IPS-NIHi7 (cell line): Measurements from ENCODE around the gene SMC6.
A peak's percentile ranks its signal among the peaks of the same experiment; 100 is the strongest.

Experiments
- DNase-seq: peaks from one replicate; pipeline ENCODE4 v3.0.0; 2012; ENCODE audit warnings: mixed read lengths; ENCODE audit errors: extremely low spot score

Gene SMC6

DNA sequence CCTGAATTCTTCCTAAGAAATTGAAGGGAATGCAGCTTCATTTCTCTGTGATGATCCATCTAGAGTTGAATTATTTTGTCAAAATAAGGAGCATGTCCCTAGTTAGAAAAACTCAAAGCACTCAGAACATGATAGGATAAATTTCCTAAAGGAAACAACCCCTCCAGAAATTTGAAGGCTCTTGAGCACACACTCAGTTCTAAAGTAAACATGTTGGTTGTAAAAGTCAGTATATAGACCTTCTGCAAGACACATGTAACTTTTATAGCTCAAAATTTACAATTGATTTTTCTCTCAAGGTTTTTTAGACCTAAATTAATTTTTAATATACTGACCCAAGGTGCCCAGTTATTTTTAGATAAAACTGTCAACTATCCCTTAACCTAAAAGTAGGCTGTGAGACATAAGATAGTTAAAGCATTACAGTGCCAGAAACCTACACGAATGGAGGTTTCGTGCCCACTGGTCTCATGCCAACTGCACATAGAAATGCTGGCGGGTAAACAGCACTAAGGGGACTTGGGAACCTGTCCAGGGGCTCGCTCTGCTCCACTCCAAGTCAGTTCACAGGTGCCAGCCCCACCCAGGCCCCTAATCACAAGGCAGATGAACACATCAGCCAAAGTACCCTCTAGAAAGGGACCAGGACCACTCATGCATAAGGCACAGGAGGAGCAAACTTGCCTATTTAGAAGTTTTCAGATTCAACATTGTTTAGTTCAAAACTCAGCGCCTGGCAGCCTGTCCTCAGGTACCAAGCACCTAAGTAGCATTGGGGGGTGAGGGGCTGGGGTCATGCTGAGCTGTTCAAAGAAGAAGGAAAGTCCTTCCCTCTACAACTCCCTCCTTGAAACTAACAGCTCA, 106.5 kb downstream of the SMC6 start:
- no peak for DNase-seq

DNA sequence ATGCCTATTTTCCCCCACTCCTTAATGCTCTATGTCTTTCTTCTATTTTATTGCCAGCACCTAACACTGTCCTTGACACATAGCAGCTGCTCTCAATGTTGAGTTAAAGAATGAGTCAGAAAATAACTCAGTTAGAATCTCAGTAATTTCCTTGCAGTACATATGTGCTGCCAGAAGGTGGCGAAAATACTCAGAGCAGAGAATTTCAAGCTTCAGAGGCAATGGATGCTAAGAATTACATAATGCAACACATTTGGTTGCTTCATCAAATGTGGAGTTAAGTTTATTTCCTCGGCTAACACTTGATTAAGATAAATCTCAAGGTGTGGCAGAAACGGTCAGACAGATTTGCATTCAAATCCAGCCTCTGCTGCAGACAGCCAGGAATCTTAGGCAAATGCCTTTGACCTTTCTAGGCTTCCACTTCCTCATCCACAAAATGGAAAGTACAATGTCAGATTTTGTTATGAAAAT, 107.5 kb downstream of the SMC6 start:
- DNase-seq: peak; percentile 57

DNA sequence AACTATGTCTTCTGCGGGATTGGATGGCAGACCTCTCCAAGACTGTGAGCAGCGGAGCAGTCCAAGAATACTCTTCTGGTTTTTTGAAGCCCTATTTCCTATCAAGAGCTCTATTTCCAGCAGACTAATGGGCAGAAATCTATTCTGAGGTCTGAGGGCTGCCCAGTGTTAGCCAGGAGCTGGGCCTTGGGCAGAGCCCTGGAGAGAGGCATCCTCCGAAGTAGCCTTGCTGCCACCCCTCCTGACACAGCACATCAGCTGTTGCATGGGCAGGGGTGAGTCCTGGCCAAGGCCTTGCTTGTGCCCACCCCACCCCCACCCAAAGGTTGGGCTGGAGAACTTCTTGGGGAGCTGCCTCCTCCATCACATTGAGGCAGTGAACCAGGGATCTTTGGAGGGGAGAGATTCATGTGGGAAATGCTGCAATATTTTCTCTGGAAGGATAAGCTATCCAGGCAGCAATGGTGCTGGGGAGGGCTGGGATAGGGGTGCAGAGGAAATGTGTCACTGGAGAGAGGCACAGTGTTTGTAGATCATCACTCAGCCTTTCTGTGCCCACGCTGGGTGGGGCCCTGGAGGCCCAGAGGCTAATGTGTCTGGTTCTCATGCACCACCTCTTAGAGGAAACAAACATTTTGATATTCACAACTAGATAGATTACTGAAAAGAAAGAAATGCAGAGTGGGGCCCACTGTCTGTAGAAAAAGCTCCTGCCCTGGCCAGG, 108.5 kb downstream of the SMC6 start:
- no peak for DNase-seq

DNA sequence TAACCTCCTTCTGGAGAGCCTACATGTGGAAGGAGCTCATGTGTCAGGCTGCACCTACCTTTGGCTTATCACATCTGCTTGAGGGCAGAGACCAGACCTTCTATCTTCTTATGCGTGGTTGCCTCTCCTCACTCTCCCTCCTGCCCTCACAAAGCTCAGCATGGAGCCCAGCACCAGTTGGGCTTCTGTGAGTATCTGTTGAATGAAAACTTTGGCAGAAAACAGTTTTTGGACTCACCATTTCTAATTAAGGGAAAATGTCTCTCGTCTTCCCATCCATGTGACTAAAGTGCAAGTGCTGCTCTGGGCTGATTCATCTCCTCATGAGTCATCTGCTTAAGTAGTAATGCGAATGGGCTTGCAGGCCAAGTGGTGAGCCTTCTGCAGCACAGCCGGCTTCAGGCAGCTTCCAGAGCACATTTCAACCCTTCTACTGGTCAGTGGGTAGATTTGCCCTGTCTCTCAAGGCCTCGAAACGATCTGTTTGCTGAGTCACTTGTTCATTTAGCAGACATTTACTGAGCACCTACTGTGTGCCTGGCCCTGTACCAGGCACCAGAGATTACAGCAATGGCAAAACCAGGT, 110.5 kb downstream of the SMC6 start:
- peak; percentile 59 for DNase-seq

DNA sequence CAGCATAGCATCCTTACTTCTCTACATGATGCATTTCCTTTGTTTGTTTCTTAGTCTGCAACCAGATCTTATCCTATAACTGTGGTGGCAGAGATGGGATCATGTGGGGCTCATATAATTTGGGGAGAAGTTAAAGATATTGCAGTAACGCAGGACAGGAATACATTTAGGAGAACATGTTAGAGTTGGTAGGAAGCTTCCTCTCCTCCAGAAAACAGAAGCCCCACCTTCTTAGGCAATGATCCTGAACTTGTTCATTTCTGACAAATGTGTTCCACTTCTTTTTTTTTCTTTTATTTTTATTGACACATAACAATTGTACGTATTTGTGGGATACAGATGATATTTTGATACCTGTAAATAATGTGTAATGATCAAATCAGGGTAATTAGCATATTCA, 113.2 kb downstream of the SMC6 start:
- DNase-seq: no peak

GRCh38 chr2:17638196-17638743, 115.3 kb downstream of the SMC6 start:
- no peak for DNase-seq

DNA sequence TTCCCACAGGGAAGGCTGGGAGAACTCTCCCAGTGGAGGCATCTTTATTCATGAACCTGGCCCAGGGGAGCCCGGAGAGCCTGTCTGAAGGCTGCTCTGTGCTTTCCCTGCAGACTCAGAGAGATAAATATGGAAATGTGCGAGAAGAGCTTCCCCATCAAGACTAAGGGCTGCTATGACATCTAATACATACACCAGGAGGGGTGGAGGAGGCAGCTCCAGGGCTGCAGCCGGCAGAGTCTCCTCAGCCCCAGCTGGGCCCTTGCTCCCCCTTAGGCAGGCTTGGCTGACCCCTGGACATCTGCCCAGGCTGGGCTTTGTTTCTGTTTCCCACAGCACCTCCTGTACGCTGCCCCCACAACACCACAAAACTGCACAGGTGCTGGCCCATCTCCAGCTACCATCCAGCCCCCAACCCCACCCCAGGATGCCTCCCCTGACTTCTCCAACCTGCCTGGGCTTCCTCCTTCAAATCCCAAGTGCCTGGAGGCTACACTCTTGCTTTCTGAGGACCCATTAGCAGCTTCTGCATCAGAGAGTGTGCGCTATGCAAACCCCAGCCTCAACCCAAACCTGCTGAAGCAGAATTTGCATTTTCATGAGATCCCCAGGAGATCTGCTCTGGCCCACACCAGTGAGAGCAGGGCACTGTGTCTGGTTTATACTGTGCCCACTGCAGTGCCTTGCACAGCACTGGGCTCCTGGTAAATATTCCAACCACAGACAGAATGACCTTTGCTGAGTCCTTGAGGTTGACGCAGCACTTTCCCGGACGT, 116.3 kb downstream of the SMC6 start:
- peak; percentile 30 for DNase-seq

GRCh38 chr2:17636257-17636656, 117.4 kb downstream of the SMC6 start:
- DNase-seq: no peak

GRCh38 chr2:17634997-17635396, 118.6 kb downstream of the SMC6 start:
- DNase-seq: no peak

DNA sequence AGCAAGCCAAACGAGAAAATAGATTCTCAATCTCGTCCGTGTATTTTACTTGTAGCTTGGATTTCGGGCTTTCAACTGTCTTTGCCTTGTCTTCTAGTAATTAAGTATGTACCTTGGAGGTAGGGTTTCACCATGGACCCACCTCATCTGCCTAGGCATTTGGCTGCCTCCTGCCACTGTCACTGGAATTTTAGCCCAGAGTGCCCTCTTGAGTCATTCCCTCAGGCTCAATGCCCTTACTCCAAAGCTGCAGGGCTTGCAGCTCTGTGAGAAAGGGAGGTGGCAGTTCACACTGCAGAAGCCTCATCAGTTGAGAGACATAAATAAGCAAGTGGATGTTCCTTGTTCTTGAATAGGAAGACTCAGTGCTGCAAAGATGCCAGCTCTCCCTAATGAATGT, 123.5 kb downstream of the SMC6 start:
- no peak for DNase-seq

DNA sequence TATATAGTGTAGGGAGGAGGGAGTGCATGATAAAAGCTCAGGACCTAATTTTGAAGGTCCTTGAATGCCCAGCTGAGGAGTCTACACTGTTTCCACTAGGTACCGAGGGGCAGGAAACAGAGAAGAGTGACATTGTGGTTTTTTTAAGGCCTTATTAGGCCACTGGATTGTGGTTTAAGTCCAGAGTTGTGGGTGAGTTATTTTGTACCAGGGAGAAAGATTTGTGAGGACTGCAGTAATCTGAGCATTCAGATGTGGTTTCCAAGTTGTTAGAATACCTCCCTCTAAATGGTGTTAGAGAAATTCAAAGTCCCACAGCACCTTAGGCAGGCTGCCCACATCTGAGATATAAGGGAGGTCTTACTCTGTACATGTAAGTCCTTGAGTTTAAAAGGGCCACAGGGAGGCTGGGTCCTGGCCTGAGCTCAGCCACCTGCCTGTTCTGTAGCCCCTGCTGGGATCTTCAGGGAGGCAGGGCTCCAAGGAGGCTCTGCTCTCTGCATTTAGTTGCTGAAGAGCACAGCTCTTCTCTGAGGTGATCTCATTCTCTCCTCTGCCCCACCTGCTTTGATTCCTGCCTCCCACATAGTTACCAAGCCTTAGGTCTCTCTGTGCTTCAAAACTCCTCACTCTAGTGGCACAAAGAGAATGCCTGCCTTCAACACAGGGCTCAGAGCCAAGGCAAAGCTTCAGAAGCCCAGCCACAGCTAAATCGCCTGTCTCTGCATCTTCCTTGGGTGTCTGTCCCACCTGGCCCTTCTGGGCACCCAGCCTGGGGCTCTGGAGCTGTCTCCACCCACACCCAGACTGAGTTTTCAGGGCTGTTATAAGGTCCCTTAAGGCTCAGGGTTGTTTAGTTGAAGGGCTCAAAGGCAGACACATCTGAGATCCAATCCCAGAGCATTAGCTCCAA, 125.0 kb downstream of the SMC6 start:
- DNase-seq: no peak

DNA sequence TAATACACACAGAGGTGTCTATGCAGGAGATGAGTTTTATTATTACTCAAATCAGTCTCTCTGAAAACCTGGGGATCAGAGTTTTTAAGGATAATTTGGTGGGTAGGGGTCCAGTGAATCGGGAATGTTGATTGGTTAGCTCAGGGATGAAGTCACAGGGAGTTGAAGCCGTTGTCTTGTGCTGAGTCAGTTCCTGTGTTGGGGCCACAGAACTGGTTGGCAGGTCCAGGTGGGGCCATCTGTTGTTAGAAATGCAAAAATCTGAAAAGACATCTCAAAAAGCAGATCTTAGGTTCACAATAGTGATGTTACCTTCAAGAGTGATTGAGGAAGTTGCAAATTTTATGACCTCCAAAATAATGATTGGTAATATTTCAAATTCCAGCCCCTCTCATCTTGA, 126.2 kb downstream of the SMC6 start:
- no peak for DNase-seq

- no peak for DNase-seq
These were observed 126.6 kb downstream of the SMC6 start for GRCh38 chr2:17626986-17627385.

- no peak for DNase-seq
These were observed 128.2 kb downstream of the SMC6 start for GRCh38 chr2:17625446-17625845.

GRCh38 chr2:17621781-17622180, 131.8 kb downstream of the SMC6 start:
- no peak for DNase-seq

- DNase-seq: no peak
These were observed 132.8 kb downstream of the SMC6 start for GRCh38 chr2:17620841-17621240.

- peak; percentile 45 for DNase-seq
These were observed 133.3 kb downstream of the SMC6 start for GRCh38 chr2:17620280-17620679.

- DNase-seq: no peak
These were observed 135.7 kb downstream of the SMC6 start for GRCh38 chr2:17617955-17618354.

GRCh38 chr2:17617516-17617915, 136.1 kb downstream of the SMC6 start:
- no peak for DNase-seq

DNA sequence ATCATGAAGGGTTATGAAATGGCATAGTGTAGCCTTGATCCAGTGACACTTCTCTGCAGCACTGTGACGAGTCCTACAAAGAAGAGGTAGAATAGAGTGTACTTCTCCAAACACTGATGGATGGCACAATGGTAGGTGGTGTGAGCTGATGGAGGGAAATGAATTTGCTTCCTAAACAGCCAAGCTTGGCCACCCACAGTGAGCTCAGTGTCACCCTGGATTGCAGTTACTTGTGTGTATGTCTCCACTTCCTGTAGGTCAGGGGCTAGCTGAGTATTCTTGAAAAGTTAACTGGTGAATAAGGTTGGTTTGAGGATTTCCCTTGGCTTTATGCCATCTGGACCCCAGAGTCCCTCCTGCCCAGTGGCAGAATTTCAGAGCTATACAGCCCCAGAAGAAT, 137.2 kb downstream of the SMC6 start:
- no peak for DNase-seq
